ENCODE measurements around the gene ZNF628. TPM values are rescaled to one million over a fixed set of nuclear protein-coding genes. Genes with fewer than 3 reads are reported as not detected.
A peak's percentile ranks its signal among the peaks of the same experiment; 100 is the strongest.

The ZNF628 gene
- total and polyA plus RNA-seq, 7 experiments from 2014 or later = 0.07 to 27.2 (median 6.7) TPM

GRCh38 chr19:55484593-55485438 lies 8.4 kb downstream of the ZNF628 start, which contains the start of gene NAT14:
Gene NAT14 (plus strand): TSS chr19:55485188. CDS start chr19:55485709, 521 bp downstream.
- peaks cover 0 to 2% (median 0%) of the 10 kb centered on the region in 5 donors for H3K36me3 Mint-ChIP-seq
- ATAC-seq (peak; percentile 78), DNase-seq (peak; percentile 41 to 79 (median 62))
- CTCF ChIA-PET = interaction anchor here (0.6 to 1.1 kb wide), 3 partner anchors 18 to 356 kb away, joined by 3 read pairs; partner anchors contain the start of gene ZNF784
- Histone ChIP-seq H3K4me1 (ENCODE audit: control insufficient read depth in 2 of 2, insufficient read depth in 2 of 2, low read length in 2 of 2) (peaks cover 12 to 13% of the 10 kb centered on the region in 2 donors), H3K4me3 (ENCODE audit: low read length) (peak within 1 kb of the TSS; percentile 75), H3K9me3 (ENCODE audit: control insufficient read depth in 2 of 3, low read length in 3 of 3) (no peaks in the 10 kb centered on the region), H3K27me3 (ENCODE audit: control insufficient read depth in 2 of 2, insufficient read depth in 2 of 2, low read length in 2 of 2) (no peaks in the 10 kb centered on the region), H3K27ac (ENCODE audit: low read depth, low read length) (peak within 1 kb of the TSS; percentile 63), H3K36me3 (ENCODE audit: control insufficient read depth in 2 of 3, insufficient read depth in 3 of 3, low read length in 3 of 3) (peaks cover 0 to 21% (median 0%) of the 10 kb centered on the region in 3 experiments)
- H3K4me3 Mint-ChIP-seq = peak within 1 kb of the TSS; percentile 72 to 89 (median 78)
- H3K27me3 Mint-ChIP-seq = no peaks in the 10 kb centered on the region
- H3K4me1 Mint-ChIP-seq = peaks cover 5 to 23% (median 9%) of the 10 kb centered on the region in 7 donors
- no peaks in the 10 kb centered on the region for H3K9me3 Mint-ChIP-seq
- peak within 1 kb of the TSS; percentile 8 to 93 (median 83) for H3K27ac Mint-ChIP-seq
- intact Hi-C loops (cut with micrococcal nuclease) = loop anchor here (1.0 to 2.0 kb wide), 3 partner anchors 9 to 18 kb away; partner anchors contain the start of gene ZNF628 (in 2 of the 2)
- POLR2A ChIA-PET = interaction anchor here (0.6 to 1.6 kb wide), 8 partner anchors 8 to 374 kb away, joined by 3 to 5 read pairs (median 4); partner anchors contain the start of gene ZNF628

DNA sequence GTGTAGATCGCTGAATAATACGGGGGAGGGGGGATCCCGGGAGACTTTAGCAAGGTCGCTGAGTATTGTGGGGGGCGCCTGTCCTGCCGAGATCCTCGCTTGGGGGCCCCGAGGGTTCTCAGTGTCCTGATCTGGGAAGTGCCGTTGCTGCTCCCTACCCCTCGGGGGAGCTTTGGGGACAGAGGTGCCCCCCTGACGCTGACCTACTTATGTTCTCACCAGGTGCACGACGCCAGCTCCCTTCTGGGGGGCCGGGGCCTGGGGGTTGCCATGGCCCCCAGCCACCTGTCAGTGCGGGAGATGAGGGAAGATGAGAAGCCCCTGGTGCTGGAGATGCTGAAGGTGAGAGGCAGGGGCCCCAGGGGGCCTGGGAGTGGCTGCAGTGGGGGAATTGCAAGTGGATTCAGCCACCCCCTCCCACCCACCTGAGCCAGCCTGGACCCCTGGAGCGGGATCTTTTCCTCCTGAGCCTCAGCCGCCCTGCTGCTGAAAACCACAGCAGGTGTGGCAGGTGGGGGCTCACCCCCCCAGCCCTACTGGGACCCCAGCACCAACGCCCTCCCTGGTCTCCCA lies 9.1 kb downstream of the ZNF628 start:
- Mint-ChIP-seq H3K4me1 (peaks cover 5 to 18% (median 9%) of the 10 kb centered on the region in 7 donors), H3K27ac (peak overlapping the region in 8 of 9 donors; percentile 44 to 93 (median 86)), H3K27me3 (no peaks in the 10 kb centered on the region), H3K36me3 (peaks cover 0 to 1% (median 0%) of the 10 kb centered on the region in 5 donors), H3K4me3 (peak overlapping the region; percentile 72 to 89 (median 78)), H3K9me3 (no peaks in the 10 kb centered on the region)
- ATAC-seq (peak; percentile 2), DNase-seq (peak in 1 of 9 donors; percentile 20)
- Histone ChIP-seq H3K27ac (ENCODE audit: low read depth, low read length) (peak overlapping the region; percentile 63), H3K4me3 (ENCODE audit: low read length) (peak overlapping the region; percentile 75), H3K9me3 (ENCODE audit: control insufficient read depth in 2 of 3, low read length in 3 of 3) (no peaks in the 10 kb centered on the region), H3K36me3 (ENCODE audit: control insufficient read depth in 2 of 3, insufficient read depth in 3 of 3, low read length in 3 of 3) (peaks cover 0 to 21% (median 0%) of the 10 kb centered on the region in 3 experiments), H3K4me1 (ENCODE audit: control insufficient read depth in 2 of 2, insufficient read depth in 2 of 2, low read length in 2 of 2) (peaks cover 12 to 13% of the 10 kb centered on the region in 2 donors), H3K27me3 (ENCODE audit: control insufficient read depth in 2 of 2, insufficient read depth in 2 of 2, low read length in 2 of 2) (no peaks in the 10 kb centered on the region)
- CTCF ChIA-PET = interaction anchor here (0.6 to 1.1 kb wide), 4 partner anchors 18 to 357 kb away, joined by 3 read pairs; partner anchors contain the start of gene ZNF784
- POLR2A ChIA-PET = interaction anchor here (0.6 to 1.6 kb wide), 7 partner anchors 9 to 375 kb away, joined by 3 to 5 read pairs (median 4); partner anchors contain the start of gene ZNF628
- intact Hi-C loops (cut with micrococcal nuclease) = loop anchor here (1.0 to 2.0 kb wide), 3 partner anchors 9 to 18 kb away; partner anchors contain the start of gene ZNF628 (in 2 of the 2)

GRCh38 chr19:55486043-55486970 lies 9.9 kb downstream of the ZNF628 start:
- intact Hi-C loops (cut with micrococcal nuclease) = no loop called here
- Mint-ChIP-seq H3K9me3 (no peaks in the 10 kb centered on the region), H3K27ac (peak overlapping the region; percentile 8 to 93 (median 83)), H3K4me3 (peak overlapping the region; percentile 56 to 89 (median 78)), H3K4me1 (peaks cover 5 to 16% (median 9%) of the 10 kb centered on the region in 7 donors), H3K36me3 (peaks cover 0 to 1% (median 0%) of the 10 kb centered on the region in 5 donors), H3K27me3 (no peaks in the 10 kb centered on the region)
- H3K9me3 ChIP-seq (ENCODE audit: control insufficient read depth in 2 of 3, low read length in 3 of 3) = no peaks in the 10 kb centered on the region
- DNase-seq (no peak), ATAC-seq (no peak)
- POLR2A ChIA-PET = interaction anchor here (0.7 to 1.6 kb wide), 3 partner anchors 9 to 18 kb away, joined by 3 to 5 read pairs (median 3); partner anchors contain the start of gene ZNF628
- CTCF ChIA-PET = interaction anchor here (0.9 to 1.4 kb wide), 2 partner anchors 17 to 18 kb away, joined by 3 read pairs; no protein-coding TSS in a partner anchor
- no peaks in the 10 kb centered on the region for H3K27me3 ChIP-seq (ENCODE audit: control insufficient read depth in 2 of 2, insufficient read depth in 2 of 2, low read length in 2 of 2)
- no peak overlapping the region for H3K4me3 ChIP-seq (ENCODE audit: low read length)
- peak overlapping the region; percentile 63 for H3K27ac ChIP-seq (ENCODE audit: low read depth, low read length)
- peaks cover 0 to 17% (median 0%) of the 10 kb centered on the region in 3 experiments for H3K36me3 ChIP-seq (ENCODE audit: control insufficient read depth in 2 of 3, insufficient read depth in 3 of 3, low read length in 3 of 3)
- H3K4me1 ChIP-seq (ENCODE audit: control insufficient read depth in 2 of 2, insufficient read depth in 2 of 2, low read length in 2 of 2) = peaks cover 12 to 13% of the 10 kb centered on the region in 2 donors

DNA sequence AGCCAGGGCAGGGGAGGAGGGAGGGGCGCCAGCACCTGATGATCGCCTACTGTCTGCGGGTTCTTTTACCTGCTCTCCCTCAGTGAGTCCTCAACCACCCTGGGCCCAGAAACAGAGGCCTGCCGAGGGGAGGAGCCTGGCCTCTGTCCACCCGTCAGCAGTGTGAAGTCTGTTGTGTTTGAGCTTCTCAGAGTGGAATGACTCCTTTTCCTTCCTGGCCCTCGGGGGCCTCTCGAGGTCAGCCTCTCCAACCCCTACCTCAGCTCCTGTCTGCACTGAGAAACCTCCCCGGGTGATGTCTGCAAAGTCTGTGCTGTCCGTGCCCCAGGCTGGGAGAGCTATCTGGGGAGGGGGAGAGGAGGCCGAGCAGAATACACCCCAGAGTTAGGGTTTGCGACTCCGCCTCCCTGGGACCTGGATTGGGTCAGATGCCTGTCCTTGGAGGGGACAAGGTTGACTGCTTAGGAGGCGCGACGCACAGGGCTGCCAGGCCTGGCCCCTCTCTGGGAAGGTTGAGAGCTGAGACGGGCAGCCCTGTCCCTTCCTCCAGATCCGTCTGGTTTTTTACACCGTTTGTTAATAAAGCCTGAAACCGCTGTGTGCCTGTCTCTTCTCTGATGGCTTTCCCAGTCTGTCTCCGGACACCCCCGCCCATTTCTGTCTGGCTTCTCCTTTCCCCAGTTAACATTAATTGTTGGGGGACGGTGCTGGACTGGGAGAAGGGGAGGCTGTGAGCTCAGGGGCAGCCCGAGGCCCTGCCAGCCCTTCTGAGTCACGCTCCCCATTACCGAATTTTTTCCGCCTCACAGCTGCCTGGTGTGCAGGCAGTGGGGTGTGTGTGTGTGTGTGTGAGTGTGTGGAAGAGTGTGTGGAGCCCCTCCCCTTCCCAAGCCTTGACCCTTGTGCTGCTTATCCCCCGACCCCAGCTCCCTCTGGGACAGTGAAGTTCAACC lies 10.8 kb downstream of the ZNF628 start:
- ChIA-PET CTCF (interaction anchor here (1.4 kb wide), 1 partner anchor 17 kb away, joined by 3 read pairs; no protein-coding TSS in a partner anchor), POLR2A (interaction anchor here (1.0 kb wide), 1 partner anchor 10 kb away, joined by 3 read pairs; no protein-coding TSS in a partner anchor)
- ATAC-seq (peak; percentile 25), DNase-seq (peak in 1 of 9 donors; percentile 41)
- Mint-ChIP-seq H3K4me1 (peaks cover 5 to 16% (median 9%) of the 10 kb centered on the region in 7 donors), H3K4me3 (peak overlapping the region in 3 of 10 donors; percentile 29 to 51 (median 29)), H3K27me3 (peaks cover 0 to 2% (median 0%) of the 10 kb centered on the region in 5 donors), H3K36me3 (peaks cover 0 to 1% (median 0%) of the 10 kb centered on the region in 5 donors), H3K27ac (peak overlapping the region in 6 of 9 donors; percentile 18 to 83 (median 64)), H3K9me3 (no peaks in the 10 kb centered on the region)
- Histone ChIP-seq H3K9me3 (ENCODE audit: control insufficient read depth in 2 of 3, low read length in 3 of 3) (no peaks in the 10 kb centered on the region), H3K4me1 (ENCODE audit: control insufficient read depth in 2 of 2, insufficient read depth in 2 of 2, low read length in 2 of 2) (peaks cover 12 to 13% of the 10 kb centered on the region in 2 donors), H3K4me3 (ENCODE audit: low read length) (no peak overlapping the region), H3K36me3 (ENCODE audit: control insufficient read depth in 2 of 3, insufficient read depth in 3 of 3, low read length in 3 of 3) (peaks cover 0 to 15% (median 0%) of the 10 kb centered on the region in 3 experiments), H3K27ac (ENCODE audit: low read depth, low read length) (no peak overlapping the region), H3K27me3 (ENCODE audit: control insufficient read depth in 2 of 2, insufficient read depth in 2 of 2, low read length in 2 of 2) (no peaks in the 10 kb centered on the region)
- intact Hi-C loops (cut with micrococcal nuclease) = no loop called here

Measured in naive thymus-derived CD4-positive, alpha-beta T cell (primary cell).